ENCODE results near the gene ATP2A2.
"Not testable (repeated sequence)": the region's sequence is repeated elsewhere in the genome, so short reads cannot be mapped to it uniquely, and the experiment has no call there.

Gene ATP2A2

DNA sequence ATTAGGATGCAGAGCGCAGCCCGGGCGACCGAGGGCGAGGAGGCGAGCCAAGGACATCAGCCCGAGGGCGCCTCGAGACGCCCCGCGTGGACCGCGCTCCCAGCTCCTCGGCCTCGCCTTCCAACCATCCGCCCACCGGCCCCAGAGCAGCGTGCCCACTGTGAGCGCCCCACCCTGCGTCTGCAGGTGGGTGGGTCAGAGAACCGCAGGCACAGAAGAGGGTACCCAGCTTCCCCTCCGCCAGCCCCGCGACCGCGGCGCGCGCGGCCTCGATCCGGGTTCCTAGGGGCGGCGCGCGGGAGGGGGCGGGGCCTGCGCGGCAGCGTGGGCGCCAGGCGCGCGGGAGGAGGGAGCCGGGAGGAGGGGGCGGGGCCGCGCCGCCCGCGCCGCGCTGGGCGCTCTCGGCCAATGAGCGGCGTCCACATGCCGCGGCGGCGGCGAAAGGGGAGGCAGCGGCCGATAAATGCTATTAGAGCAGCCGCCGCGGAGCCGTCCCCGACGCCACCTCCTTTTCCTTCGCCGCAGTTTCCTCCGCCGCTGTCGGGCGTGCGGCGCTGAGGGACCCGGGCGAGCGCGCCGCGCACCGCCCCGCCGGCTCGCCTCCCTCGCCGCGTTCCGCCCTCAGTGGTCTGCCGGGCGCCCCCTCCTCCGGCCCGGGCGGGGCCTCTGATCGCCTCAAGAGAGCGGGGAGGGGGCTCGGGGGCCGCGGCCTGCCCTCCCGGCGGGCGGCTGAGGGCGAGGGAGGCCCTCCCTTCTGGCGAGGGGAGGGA is at the start of gene ATP2A2:
ATP2A2 (plus strand) TSS at position 469 of the 770 bp plus-strand sequence. CDS start 543 bp downstream, outside the sequence.
- DNase-seq (ENCODE audit: low read depth): peak; percentile 85

DNA sequence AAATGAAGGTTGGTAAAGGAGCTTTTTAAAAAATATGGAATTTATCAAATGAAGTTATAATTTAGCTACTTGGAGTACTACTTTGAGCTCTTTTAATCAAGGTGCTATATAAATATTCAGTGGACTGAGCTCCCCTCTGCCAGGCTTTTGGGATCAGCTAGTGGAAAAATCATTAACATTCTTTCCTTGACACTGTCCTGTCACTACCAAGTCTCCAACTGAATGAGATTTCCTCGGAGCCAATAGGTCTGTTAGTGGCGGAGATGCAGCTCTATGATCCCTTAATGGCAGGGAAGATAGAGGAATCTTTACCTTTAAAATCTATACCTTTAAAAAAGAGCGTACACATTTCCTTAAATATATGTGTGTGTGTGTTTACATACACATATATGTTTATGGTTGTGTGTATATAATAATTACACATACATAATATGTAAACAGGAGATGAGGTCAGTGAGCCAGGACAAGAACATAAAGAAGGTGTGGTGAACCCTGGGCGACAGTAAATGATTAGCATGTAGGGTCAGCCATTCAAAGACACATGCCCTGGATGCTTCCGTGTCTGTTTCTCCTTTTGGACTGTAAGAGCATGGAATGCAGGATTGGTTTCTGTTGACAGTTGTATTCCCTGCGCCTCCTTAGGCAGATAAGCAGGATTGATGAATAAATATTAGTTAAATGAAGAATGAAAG is 47.7 kb upstream of the ATP2A2 start:
- DNase-seq (ENCODE audit: low read depth): no peak

DNA sequence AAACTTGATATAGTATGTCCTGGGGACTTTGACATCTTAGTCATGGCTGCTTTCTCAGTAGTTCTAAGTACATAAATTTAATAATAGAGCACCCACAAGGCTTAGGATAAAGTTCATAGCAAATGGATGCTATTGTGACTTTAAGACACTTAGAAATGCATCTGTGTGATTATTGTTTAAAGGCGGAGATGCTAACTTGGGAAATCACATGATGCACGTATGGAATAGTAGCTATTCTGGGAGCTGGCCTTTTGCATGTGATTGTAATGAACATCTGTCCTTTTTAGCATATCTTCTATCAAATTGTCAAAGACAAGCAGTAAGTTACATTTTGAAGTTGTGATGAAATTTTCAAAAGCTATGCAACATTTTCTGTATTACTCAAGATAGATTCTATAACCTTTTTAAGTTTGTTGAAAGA is 46.7 kb upstream of the ATP2A2 start:
- DNase-seq (ENCODE audit: low read depth): no peak

DNA sequence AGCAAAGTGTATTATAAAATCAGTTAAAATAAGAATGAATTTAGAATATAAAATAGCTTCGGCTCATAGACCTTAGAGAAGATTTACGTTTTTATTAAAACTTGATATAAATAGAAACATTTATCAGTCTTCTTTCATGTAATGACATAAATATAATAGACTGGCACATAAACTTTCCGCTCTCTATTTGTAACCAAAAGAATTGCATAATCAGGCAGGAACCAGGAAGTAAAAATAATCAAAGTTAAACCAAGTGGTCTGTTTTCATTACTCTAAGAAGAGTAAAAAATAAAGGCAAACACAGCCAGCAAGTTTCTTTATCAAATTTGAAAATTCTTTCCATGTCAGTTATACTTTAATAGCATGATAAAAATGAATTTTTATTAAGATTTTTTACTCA is 46.3 kb upstream of the ATP2A2 start:
- no peak for DNase-seq (ENCODE audit: low read depth)

DNA sequence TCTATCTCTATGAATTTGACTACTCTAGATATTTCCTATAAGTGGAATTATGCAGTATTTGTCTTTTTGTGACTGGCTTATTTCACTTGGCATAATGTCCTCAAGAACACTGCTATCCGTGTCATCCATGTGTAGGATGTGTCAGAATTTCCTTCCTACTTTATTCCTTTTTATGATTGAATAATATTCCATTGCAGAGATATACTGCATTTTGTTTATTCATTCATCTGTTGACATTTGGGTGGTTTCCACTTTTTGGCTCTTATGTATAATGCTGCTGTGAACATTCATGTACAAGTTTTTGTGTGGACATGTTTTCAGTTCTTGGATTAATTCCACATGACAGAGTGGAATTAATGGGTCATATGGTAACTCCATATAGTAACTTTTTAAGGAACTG is 45.7 kb upstream of the ATP2A2 start:
- no peak for DNase-seq (ENCODE audit: low read depth)

DNA sequence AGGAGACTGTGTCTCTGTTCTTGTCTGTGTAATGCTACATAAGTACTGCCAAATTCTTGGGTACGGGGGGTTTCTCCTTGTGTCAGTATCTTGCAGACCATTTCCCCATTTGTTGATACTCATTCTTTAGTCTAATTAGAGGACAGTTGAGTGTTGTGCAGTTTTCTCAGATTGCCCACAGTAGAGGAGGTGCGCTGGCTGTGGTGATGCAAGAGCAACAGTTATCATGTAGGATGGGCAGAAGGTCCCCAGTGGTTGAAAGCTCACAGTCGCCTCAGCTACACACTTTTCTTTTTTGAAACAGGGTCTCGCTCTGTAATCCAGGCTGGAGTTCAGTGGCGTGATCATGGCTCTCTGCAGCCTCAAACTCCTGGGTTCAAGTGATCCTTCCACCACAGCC is 37.8 kb upstream of the ATP2A2 start:
- no peak for DNase-seq (ENCODE audit: low read depth)

DNA sequence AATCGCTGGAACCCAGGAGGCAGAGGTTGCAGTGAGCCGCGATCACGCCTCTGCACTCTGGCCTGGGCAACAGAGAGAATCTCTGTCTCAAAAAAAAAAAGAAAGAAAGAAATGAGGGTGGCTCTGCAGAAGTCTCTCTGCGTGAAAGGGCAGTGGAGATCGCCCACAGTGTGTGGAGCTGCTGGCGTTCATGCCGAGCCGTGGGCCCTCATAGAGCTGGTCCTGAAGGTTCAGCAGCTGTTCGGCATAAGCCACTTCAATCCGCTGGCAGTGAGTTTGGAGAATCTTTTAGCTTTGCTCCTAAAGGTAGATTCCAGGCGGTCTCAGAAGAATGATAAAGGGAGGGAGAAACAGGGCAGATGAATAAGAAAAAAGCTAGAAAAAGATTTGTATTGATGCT is 36.7 kb upstream of the ATP2A2 start:
- no peak for DNase-seq (ENCODE audit: low read depth)

DNA sequence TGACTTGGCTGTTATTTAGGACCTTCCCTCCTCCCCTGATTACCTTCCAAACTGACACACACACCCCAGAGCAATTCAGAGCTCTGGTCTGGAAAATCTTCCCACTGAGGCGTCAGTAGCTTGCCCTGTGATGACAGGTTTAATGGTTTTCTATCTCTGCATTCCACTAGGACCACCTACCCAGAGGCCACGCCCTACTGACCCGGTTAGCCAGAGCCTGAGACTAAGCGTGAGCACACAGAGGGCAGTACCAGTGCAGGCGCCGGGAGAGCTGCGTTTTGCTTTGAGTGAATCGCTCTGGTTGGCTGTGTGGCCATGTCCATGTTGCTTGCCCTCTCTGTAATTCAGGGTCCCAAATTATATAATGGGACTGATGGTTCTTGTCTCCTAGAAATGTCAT is 36.2 kb upstream of the ATP2A2 start:
- DNase-seq (ENCODE audit: low read depth): no peak

DNA sequence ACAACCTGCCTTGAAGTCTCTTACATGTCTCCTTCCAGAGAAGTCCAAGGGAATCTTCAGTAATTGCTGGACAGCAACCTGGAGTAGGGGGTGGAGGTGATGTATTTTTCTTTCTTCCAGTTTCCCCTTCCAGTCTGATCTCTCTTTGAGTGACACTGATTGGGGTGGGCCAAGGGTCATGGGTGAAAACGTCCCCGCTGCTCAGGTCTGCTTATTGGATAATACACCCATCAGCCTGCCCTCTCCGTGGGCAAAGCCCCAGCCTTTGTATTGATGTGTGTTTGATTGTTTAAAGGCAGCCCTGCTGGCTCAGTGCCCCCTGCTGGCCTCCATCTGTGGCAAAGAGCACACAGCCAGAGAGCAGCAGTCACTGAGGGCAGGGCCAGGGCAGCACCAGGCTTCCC is 35.7 kb upstream of the ATP2A2 start:
- DNase-seq (ENCODE audit: low read depth): peak; percentile 44

DNA sequence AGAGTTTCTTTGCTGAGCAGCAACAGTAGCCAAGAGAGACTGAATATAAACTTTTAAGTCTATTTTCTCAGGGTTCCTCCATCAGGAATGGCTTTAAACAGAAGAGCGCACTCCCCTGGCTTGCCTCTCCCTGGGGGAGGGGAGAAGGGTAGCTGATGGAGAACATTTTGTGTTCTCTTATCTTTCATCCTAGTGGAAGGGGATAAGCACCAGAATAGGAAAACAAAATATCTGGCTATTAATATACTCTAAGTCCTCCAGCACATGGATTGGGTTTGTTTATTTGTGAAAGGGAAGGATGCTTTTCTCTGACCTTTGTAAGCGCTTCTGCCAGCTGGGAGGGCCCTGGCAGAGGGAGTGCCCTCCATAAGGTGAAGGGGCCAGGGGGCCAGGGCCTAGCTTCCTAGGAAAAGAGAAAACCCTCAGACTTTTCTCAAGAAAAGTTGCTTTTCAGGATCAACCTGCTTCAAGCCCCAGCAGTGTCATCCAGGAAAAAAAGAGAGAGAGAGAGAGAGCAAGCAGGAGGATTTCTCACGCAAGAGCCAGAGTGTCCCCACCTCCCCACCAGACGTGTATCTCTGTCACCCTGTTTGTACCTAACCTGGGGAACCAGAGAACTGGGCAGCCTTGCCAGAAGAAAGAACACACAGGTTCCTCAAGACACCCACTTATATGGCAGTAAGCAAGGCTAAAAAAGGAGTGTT is 34.3 kb upstream of the ATP2A2 start:
- DNase-seq (ENCODE audit: low read depth): no peak

DNA sequence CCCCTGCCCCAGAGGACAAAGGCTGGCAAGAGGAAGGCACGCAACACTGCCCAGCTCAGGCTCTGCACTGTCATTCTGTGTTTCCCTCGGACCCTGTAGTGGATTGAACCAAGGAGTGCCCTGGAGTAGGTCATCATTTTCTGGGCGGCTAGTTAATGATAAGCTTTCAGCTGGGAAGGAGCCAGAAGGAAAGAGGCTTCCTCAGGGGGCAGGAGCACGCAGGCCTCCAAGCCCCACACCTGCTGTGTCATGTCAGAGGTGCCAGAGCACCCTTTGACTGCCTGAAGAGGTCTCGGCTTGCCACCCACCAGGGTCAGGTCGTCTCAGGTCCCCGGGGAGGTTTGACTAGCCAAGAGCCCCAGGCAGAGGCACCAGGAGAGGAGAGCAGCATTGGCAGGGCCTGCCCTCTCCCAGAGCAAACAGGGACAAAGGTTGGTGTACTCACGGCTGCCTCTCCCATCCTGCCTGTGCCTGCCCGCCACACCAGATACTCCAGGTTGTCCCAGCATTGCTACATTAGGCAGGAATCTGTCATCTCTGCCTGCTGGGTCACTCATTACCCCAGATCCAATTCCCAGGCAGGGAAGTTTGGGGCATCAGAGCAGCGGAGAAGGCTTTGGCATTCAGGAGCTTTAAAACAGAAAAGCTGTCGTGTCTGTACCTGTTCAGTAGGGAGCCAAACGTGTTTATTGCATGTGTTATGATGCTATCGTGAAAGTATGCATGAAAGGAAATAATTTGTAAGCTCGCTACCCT is 33.5 kb upstream of the ATP2A2 start:
- DNase-seq (ENCODE audit: low read depth): no peak

DNA sequence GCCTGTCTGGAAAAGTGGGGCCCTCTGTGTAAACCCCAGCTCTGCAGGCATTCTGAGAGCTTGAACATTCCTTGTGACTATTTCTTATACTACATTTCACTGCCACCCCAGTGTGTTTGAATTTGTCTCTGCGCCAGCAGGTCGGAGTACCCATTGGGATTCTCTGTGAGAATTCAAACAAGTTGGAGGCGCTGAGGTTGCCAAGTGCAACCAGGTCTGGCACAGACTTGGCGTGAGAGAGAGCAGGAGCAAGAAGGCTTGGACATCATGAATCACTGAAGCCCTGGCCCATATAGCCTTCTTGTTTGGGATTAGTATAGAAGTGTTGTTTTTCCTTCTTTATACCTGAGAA is 33.0 kb upstream of the ATP2A2 start:
- DNase-seq (ENCODE audit: low read depth): no peak

DNA sequence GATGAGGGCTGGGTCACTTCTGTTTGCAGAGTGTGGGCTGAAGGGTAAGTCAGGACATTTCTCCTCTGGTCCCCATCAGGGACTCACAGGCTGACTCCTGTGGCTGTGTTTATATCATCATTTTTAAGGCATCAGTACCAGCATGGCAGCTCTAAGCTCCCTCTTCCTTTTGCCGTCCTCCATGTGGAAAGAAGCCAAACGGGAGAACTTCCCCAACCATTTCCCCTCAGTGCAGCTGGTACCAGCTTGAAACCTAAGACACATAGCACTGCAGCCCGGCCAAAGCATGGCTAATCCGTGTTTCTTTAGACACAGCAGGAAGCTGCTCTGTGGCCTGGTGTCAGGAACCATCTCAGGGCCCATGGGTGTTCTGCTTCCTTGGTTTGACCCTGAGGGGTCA is 31.9 kb upstream of the ATP2A2 start:
- no peak for DNase-seq (ENCODE audit: low read depth)

DNA sequence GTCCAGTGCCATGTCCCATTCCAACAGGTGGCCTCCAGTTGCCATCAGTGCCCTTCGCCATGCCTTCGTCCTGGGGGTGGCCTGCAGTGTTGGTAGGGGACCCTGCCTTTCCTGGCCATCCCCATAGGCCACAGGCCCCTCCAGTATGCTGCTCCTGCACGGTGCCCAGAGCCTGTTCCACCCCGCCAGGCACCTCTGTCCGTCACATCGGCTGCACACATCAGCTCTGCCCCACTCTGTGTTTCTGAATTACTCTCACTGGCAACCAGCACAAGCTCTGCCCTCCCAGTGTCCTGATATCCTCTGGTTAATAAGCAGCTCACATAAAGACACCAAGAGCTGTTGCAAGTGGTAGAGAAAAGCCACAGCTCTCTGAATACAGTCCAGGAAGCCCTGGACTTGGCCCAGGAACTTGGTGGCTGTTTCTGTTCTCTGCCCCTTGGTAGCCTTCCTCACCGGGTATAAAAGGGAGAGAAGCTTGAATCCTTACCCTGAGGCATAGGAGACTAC is 31.3 kb upstream of the ATP2A2 start:
- no peak for DNase-seq (ENCODE audit: low read depth)

DNA sequence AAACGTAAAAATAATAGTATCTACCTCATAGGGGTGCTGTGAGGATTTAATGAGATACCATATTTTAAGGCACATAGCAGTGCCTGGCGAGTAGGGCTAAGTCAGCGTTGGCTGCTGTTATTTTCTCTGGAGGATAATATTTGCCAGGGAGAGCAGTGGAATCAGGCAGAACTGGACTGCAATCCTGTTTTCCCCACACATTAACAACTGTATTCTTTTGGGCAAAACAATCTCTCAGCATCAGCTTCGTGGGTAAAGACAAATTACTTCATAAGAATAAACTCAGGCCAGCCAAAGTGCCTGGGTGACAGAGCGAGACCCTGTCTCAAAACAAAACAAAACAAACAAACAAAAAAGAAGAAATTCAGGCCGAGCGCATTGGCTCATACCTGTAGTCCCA is 29.7 kb upstream of the ATP2A2 start:
- DNase-seq (ENCODE audit: low read depth): no peak

DNA sequence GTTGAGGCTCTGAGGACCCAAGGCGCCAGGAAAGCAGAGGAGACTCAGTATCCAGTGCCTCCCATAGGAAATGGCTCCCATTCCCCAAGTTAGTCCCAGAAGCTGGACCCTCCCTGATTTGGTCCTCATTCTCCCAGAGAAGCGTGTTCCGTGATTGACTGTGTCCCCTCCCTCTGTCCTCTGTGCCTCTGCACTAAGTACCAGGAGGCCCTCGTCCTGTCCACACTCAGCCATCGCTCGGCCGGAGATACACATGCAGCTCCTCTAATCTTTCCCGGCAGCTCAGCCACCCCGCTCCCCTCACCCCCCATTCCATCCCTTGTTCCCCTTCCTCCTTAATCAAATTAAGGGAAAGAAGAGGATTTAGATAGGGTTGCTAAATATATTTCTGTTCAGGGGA is 28.3 kb upstream of the ATP2A2 start:
- DNase-seq (ENCODE audit: low read depth): no peak

DNA sequence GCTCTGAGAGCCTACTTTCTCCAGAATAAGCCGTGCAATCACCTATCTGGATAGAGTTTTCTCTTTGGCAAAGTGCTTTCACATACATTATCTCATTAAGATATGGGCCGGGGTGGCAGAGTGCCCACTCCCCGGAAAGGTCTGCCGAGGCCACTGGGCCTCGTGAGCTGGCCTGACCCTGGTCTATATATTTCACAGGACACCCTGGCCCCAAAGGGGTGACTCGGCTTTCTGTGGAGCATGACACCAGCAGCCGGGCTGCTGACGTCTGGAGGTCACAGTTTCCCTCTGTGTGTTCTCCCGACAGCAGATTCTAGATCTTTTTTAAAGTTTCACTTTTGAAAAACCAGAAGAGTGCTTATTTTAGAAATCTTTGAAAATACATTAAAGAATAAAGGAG is 27.9 kb upstream of the ATP2A2 start:
- no peak for DNase-seq (ENCODE audit: low read depth)

DNA sequence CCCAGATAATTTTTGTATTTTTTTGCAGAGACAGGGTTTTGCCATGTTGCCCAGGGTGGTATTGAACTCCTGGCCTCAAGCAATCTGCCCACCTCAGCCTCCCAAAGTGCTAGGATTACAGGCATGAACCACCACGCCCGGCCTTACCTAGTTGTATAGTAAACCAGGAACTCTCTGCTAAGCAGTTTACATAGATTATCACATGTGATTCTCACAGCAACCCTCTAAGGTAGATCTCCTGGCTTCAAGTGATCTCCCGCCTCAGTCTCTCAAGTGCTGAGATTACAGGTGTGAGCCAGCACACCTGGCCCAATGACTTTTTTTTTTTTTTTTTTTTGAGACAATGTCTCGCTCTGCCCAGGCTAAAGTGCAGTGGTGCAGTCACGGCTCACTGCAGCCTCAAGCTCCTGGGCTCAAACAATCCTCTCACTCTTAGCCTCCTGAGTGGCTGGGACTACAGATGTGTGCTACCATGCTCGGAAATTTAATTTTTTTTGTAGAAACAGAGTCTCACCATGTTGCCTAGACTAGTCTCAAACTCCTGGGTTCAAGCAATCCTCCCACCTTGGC is 26.0 kb upstream of the ATP2A2 start:
- DNase-seq (ENCODE audit: low read depth): no peak

DNA sequence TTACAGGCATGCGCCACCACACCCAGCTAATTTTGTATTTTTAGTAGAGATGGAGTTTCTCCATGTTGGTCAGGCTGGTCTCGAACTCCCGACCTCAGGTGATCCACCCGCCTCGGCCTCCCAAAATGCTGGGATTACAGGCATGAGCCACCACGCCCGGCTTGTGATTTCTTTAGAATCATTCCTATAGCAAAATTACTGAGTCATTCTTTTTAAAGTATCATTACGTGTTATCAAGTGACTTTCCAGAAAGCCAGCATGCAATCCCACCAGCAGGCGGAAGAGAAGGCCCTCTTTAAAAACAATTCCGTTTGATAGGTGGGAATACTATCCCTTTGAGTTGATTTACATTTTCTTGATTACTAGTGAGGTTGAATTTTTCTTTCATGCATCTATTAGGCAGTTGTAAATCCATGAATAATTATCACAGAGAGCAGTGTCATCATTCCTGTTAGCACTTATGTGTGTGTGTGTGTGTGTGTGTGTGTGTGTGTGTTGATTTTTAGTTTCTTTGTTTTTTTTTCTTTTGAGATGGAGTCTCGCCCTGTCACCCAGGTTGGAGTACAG is 25.1 kb upstream of the ATP2A2 start:
- not testable (repeated sequence) for DNase-seq (ENCODE audit: low read depth)

DNA sequence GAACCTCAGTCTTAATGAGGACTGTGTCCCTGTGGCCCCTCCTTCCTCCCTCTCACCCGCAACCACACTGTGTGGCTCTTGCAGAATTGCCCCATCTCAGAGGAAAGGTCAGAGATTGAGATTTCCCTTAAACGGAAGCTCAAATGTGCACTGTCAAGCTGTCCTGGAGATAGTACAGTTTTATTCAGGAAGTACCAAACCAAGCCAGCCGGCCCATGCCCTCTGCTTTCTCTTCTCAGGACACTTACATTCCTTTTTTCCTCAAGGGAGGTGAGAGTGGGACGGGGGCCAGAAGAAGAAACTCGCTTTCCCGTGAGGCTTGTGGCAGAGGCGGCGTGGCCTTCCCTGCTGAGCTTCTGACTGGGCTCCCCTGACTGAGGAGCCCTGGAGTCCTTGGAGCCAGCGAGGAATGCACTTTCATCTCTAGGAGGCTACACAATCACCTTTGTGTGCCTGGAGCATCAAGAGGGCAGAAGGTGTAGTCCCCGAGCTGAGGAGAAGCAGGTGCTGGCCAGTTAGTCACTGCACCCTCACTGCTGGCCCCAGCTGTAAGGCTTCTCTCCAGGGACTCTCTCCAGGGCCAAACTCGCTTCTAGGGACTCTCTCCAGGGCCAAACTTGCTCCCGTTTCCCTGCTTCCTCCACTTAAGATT is 24.1 kb upstream of the ATP2A2 start:
- no peak for DNase-seq (ENCODE audit: low read depth)

DNA sequence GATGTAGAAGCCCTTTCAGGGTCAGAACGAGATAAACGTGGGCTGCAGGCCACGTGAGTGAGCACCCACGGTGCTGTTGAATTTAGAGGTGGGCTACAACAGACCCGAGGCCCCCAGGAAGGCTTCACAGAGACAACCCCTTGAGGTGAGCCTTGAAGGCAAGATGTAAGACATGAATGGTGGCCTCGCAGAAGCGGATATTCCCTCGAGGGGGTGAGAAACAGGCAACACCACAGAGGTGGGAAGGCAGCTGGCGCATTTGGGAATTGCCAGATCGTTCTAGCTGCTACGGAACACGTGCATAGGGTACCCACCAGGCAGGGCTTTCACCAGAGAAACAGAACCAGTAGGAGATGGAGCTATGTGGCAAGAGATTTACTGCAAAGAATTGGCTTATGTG is 22.6 kb upstream of the ATP2A2 start:
- no peak for DNase-seq (ENCODE audit: low read depth)
